ENCODE measurements around the gene CD8B.
"Not testable (repeated sequence)": the region's sequence is repeated elsewhere in the genome, so short reads cannot be mapped to it uniquely, and the experiment has no call there.

CD8B gene

DNA sequence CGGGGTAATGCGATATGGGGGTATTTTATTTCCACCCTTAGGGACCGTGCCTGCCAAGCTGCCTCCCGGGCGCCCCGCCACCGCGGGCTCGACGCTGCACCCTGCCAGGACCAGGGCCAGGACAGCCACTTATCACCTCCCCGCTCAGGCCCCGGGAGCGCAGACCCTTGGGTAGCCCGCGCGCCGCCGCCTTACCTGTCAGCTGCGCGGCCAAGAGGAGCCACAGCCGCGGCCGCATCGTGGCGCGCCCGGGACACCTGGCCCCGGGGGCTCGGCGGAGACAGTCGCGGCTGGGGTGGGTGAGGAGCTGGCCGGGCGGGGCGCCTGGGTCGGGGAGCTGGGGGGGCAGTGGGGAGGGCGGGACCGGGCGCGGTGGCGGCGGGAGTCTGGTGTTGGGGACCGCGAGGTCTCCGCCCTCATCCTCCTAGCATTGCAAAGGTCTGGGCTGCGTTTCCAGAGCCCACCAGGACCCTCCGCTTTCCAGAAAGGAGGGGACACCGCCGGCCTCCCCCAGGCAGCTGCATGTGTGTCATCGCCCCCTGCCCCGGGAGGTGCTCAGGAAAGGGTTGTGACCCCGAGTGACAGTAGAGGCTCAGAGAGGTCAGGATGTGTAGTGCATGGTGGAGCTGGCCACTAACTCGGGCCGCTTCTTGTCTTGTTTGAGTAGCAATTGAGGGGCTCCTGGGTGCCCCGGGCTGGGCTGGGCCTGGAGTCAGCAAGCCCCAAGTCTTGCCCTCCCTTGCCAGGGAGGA, at the start of gene CD8B:
TSS of gene CD8B (minus strand) at position 259 of the 752 bp plus-strand sequence. CDS start at position 238, 21 bp downstream.
- not testable (repeated sequence) for DNase-seq

DNA sequence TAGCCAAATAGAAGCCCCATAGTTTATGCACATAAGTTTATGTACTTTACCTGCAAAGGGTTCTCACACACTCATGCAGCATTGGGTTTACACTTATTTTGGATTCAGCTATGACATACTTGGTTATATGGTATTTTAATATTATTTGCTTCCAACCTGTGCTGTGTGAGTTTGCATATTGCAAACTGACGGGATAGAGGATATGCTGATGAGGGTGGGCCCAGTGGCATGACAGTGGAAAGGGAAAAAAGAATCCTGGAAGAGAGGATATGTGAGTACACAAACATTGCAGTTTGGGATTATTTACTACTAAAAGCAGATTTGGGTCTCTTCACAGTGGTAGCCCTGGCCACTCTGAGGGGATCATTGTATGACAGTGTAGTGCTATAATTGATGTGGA, 44.2 kb upstream of the CD8B start:
- DNase-seq: not testable (repeated sequence)

DNA sequence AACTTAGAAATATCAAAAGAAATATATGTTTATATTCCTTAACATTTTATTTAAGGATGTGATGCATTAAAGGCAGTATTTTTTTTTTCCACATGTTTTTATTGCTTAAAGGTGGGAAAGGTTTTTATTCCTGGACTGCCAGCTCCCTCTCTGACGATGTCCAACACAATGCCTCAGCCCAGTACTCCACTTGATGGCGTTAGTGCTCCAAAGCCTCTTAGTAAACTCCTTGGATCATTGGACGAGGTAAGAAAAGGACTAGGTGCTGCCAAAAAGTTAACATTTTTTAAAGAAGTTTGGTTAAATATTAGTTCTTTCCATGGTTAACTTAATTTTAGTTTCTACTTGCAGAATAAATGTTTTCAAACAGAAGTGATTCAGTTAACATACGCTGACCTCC, 39.0 kb upstream of the CD8B start:
- not testable (repeated sequence) for DNase-seq

GRCh38 chr2:86886026-86886425, 24.3 kb upstream of the CD8B start:
- not testable (repeated sequence) for DNase-seq

DNA sequence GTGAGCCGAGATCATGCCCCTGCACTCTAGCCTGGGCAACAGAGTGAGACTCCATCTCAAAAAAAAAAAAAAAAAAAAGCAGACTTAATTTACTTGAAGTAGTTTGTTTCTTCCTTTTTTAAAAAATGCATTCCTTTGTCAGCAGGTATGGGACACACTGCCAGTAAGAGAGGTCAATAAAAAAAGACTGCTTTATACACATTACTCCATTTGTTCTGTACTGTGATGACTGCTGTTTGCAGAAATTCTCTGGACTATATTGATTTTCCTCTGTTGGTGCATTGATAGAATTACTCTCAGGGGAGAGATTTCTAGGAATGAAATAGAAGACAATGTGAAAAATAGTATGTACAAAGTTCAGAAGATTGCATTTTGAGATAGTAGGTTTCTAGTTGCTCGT, 21.2 kb upstream of the CD8B start:
- DNase-seq: not testable (repeated sequence)

DNA sequence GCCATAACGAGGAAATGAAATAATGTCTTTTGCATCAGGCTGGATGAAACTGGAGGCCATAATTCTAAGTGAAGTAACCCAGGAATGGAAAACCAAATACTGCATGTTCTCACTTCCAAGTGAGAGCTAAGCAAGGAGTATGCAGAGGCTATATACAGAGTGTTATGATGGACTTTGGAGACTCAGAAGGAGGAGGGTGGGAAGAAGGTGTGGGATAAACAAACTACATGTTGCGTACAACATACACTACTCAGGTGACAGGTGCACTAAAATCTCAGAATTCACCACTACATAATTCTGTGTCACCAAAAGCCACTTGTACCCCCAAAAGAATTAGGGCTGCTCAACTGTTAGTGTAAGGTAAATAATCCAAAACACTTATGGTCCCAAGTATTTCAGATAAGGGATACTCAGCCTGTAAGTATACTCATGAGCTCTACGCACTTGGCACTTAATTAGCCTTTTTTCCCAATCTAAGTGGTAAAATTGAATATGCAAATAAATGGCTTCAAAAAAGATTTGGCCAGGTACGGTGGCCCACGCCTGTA, 20.5 kb upstream of the CD8B start:
- DNase-seq: not testable (repeated sequence)

GRCh38 chr2:86878986-86879385, 17.3 kb upstream of the CD8B start:
- not testable (repeated sequence) for DNase-seq

DNA sequence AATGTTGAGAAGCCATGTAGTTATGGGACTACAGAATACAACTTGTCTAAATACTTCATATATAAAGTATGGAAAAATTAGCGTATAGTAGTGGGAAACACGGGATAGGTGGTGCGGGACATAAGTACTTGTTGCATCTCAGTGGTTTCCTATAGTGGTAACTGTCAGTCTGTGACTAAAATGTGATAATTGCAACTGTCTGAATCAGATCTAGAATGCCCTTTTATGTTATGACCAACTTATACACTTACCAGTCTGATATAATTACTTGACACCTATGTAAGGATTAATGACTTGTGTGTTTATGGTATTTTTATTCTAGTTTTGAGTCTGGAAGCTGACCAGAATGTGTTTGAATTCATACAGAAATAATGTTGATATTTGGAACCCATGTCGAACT, 9.3 kb upstream of the CD8B start:
- DNase-seq: not testable (repeated sequence)

DNA sequence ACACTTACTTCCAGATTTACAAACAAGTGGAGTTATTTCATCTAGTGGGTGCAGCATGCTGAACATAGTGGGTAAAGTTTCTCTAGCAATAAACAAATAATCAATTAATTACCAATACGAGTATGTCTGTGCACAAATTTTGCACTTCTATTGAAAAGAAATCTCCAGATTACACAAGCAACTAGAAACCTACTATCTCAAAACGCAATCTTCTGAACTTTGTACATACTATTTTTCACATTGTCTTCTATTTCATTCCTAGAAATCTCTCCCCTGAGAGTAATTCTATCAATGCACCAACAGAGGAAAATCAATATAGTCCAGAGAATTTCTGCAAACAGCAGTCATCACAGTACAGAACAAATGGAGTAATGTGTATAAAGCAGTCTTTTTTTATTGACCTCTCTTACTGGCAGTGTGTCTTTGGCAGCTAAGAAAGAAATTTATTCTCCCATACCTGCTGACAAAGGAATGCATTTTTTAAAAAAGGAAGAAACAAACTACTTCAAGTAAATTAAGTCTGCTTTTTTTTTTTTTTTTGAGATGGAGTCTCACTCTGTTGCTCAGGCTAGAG, 7.3 kb upstream of the CD8B start:
- not testable (repeated sequence) for DNase-seq

GRCh38 chr2:86862380-86862703, 656 bp upstream of the CD8B start:
- not testable (repeated sequence) for DNase-seq

DNA sequence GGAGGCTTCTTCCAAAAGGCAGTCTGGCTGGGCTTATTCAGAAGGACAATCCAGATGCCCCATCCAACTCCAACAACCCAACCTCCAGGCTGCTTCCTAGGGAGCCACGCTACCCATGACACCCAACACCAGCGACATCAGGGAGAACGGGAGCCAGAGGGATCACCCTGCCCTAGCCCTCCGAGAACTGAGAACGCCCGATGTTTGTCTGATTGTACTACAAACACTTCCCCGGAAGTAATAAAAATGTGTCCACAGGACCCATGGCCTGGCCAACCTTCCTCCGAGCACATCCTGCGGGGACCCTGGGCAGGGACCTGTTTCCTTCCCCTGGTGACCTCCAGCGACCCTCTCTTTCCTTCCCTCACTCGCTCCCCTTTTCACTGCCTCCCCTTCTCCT, 511 bp downstream of the CD8B start:
- DNase-seq: not testable (repeated sequence)

GRCh38 chr2:86860573-86860972, 1.1 kb downstream of the CD8B start:
- not testable (repeated sequence) for DNase-seq

GRCh38 chr2:86857688-86858087, 4.0 kb downstream of the CD8B start:
- not testable (repeated sequence) for DNase-seq

DNA sequence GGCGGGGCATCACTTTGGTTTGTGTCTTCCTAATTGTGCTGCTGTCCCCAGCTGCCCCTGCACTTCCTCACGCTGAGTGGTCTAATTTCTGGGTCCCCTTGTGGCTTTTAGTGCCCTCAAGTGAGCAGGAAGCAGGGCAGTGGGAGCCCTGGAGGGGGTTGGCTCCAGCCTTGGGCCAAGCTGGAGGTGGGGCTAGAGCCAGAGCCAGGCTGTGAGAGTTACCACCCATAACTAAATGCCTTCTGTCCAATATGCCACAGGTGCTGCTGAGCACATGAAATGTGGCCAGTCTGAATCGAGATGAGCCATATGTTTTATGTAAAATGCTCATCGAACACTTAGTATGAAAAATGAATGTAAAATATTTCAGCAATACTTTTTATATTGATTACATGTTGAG, 5.2 kb downstream of the CD8B start:
- not testable (repeated sequence) for DNase-seq

DNA sequence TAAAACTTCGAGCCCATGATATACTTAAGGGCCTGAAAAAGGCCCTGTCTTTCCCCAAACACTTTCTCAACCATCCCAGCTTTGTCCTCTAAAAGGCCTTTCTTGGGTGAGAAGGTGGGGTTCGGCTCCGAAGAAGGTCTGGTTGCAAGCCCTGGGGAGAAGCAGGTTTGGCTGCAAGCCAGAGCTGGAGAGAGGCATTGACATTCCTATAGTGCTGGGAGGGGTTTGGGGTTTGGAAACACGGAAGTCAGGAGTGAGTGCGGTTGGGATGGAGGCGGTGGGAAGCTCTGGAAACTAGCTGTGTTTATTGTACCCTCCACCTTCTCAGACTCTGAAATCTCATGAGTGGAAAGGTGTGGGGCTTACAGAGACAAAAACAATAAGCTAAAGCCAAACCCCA, 5.7 kb downstream of the CD8B start:
- DNase-seq: not testable (repeated sequence)

- not testable (repeated sequence) for DNase-seq
Measured at GRCh38 chr2:86851581-86851980, 10.1 kb downstream of the CD8B start.

GRCh38 chr2:86842607-86843234, 19.0 kb downstream of the CD8B start:
- not testable (repeated sequence) for DNase-seq

GRCh38 chr2:86841330-86841729, 20.4 kb downstream of the CD8B start:
- not testable (repeated sequence) for DNase-seq

DNA sequence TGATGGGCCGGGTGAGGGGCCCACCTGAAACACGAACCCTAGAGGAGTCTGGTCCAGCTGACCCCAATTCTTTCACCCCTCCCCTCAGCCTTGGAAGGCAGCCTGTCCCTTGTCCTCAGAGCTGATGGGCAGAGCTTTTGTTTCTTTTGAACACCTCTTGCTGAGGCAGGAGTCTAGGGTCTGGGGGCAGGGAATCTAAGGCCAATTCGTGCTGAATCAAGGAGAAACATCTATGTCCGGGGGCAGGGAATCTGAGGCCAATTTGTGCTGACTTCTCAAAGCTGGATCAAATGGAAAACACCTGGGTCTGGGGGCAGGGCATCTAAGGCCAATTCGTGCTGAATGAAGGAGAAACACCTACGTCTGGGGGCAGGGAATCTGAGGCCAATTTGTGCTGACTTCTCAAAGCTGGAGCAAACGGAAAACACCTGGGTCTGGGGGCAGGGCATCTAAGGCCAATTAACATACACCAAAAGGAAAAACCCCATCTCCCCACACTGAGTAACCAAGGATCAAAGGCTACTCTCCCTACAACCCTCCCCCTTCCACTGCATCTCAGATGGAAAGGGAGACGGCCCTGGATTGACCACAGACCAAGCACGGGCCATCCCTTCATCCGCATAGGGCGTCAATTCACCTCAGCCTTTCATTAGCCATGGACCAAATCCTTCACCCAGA, 21.7 kb downstream of the CD8B start:
- not testable (repeated sequence) for DNase-seq

GRCh38 chr2:86839455-86839854, 22.2 kb downstream of the CD8B start:
- DNase-seq: not testable (repeated sequence)

DNA sequence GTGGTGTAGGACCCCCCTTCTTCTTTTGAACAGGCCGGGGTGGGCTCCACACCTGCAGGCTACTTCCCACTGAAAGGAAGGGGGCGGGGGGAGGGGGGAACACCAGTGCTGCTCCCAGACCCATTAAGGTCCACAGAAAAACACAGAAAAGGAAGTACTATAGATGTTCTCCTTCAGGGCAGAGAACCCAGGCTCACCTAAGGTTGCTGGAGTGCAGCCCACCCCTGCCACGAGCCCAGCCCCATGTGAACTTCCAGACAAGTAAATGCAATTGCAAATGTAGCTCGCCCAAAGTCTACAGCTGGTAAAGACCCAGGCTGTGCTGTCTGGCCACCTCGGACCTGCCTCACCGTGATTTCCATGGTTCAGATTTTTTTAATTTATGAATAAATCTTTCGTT, 24.0 kb downstream of the CD8B start:
- not testable (repeated sequence) for DNase-seq

DNA sequence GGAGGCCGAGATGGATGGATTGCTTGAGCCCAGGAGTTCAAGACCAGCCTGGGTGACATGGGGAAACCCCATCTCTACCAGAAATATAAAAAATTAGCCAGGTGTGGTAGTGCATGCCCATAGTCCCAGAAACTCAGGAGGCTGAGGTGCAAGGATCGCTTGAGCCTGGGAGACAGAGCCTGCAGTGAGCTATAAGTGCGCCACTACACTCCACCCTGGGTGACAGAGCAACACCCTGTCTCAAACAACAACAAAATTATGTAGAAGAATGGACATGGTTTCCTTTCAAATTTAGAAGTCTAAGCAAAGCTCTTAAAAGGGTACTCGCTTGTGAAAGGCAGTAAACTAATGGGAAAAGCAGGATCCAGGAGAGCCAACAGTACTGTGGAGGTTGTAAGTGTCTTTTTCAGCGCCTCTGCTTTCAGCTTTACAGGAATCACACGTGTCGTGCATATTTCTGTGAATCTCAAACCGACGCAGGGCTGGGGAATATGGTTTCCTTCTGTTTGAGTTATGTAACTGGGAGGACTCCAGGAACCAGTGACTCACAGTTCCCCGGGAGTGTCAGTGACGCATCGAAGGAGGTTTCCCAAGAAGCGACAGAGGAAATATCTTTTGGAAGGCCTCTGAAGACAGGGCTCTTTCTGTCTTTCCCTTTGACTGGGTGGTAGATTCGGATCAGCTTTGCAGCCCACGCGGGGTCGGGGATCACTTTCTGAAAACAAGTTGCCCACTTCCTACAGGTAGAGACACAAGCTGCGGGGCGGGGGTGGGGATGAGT, 24.6 kb downstream of the CD8B start:
- peak; percentile 86 to 88 for DNase-seq

Data from inflammatory macrophage treated with lipopolysaccharide for 1 hour (primary cell).